Inflammatory macrophage treated with lipopolysaccharide for 1 hour (primary cell): ENCODE measurements around the gene RBM41.
"Not testable (repeated sequence)": the region's sequence is repeated elsewhere in the genome, so short reads cannot be mapped to it uniquely, and the experiment has no call there.

Experiments
- DNase-seq, 2 donors: peaks; one replicate each; pipeline ENCODE4 v3.0.0-alpha.2; 2020 to 2022

The RBM41 gene

DNA sequence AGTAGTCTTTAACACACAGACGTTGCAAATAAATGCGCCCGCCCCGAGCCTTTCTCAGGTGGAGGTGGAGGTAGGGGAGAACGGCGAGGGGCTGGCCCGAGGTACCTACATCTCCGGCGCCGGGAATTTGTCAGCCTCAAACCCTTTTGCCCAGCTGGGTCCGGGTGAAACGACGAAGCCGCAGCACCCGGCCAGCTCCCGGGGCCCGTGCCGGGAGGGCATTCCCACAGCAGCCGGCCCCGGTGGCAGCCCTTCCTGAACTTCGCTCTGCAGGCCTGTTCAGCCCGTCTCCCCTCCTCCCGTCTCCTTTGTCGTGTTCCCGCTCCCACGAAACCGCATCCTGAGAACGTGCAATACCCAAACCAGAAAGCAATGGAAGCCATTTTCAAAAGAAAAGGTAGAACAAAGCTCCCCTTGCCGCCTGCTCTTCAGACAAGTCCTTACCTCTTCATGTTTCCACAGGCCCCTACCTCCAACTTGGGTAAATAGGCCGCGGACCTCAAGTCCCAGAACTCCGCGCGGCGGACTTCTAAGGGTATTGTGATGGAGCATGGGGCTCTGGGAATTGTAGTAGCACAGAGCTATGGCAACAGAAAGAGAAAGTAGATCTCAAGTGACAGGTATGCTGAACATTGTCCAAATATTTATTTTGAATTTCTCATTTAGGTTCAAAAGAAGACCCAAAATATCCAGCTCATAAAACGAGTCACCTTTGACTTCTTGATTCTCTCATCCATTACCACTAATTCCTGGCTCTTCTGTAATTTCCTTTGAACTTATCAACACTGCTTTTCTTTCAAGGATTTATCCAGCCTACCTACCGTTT lies at the start of gene RBM41:
Gene RBM41, minus strand, starts transcription at position 501 of the 826 bp plus-strand sequence. Its CDS starts 49 bp downstream, at position 452.
- DNase-seq, result peak; percentile 63 to 65

DNA sequence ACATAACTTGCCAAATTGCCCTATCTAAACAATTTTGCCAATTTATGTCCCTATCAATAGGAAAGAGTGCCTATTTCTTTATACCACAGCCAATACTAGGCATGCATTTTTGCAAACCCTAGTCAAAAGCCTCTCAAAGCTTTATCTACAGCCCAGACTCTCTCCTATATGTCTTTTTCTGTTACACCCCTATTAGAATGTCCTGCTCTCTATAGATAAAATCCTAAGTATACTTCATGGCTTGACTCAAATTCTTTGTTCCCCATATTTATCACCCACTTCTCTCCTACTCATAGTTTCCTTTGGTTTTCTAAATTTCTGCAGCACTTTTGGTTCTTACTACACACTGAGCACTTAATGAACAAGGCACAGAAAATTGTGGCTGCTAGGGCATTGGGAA lies 49.6 kb upstream of the RBM41 start:
- no peak for DNase-seq

DNA sequence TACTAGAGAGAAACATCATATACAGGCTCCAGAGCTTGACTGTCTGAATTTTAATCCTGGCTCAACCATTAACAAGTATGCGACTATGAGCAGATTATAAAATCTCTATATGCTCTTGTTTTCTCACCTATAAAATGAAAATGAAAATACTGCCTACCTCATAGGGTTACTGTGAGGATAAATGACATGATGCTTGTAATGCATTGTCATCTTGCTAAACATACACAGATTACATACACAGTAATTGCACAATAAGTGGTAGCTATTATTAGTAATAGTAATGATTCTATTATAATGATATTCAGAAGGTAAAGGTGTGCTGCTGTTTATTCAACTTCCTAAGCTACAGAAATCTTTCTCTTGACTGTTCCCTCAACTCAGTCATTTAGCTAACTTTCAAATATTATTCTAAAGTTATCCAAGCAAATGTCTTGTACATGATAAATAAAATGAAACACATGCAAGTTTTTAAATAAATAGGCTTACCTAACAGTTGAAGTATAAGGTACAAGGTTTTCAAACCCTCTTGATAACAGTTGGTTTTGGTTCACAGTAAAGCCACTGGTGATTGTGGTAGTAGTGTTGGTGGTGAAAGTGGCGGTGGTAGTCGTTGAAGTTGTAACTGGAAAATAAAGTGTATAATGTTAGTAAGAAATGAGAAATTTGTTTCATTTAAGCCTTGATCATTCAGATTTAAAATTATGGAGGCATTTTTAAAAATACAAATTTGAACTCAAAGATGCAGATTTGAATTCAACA lies 48.7 kb upstream of the RBM41 start:
- DNase-seq, result no peak

DNA sequence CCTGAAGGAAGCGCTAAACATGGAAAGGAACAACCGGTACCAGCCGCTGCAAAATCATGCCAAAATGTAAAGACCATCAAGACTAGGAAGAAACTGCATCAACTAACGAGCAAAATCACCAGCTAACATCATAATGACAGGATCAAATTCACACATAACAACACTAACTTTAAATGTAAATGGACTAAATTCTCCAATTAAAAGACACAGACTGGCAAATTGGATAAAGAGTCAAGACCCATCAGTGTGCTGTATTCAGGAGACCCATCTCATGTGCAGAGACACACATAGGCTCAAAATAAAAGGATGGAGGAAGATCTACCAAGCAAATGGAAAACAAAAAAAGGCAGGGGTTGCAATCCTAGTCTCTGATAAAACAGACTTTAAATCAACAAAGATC lies 39.0 kb upstream of the RBM41 start:
- not testable (repeated sequence) for DNase-seq

DNA sequence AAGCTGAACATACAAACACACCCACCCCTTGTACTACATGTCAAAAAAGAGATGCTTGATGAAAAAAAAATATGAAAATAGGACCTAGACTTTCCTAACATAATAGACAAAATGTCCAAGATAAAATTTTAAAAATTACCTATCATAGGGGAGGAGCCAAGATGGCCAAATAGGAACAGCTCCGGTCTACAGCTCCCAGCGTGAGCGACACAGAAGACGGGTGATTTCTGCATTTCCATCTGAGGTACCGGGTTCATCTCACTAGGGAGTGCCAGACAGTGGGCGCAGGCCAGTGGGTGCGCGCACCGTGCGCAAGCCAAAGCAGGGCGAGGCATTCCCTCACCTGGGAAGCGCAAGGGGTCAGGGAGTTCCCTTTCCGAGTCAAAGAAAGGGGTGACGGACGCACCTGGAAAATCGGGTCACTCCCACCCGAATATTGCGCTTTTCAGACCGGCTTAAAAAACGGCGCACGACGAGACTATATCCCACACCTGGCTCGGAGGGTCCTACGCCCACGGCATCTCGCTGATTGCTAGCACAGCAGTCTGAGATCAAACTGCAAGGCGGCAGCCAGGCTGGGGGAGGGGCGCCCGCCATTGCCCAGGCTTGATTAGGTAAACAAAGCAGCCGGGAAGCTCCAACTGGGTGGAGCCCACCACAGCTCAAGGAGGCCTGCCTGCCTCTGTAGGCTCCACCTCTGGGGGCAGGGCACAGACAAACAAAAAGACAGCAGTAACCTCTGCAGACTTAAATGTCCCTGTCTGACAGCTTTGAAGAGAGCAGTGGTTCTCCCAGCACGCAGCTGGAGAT lies 37.2 kb upstream of the RBM41 start:
- DNase-seq, result not testable (repeated sequence)

DNA sequence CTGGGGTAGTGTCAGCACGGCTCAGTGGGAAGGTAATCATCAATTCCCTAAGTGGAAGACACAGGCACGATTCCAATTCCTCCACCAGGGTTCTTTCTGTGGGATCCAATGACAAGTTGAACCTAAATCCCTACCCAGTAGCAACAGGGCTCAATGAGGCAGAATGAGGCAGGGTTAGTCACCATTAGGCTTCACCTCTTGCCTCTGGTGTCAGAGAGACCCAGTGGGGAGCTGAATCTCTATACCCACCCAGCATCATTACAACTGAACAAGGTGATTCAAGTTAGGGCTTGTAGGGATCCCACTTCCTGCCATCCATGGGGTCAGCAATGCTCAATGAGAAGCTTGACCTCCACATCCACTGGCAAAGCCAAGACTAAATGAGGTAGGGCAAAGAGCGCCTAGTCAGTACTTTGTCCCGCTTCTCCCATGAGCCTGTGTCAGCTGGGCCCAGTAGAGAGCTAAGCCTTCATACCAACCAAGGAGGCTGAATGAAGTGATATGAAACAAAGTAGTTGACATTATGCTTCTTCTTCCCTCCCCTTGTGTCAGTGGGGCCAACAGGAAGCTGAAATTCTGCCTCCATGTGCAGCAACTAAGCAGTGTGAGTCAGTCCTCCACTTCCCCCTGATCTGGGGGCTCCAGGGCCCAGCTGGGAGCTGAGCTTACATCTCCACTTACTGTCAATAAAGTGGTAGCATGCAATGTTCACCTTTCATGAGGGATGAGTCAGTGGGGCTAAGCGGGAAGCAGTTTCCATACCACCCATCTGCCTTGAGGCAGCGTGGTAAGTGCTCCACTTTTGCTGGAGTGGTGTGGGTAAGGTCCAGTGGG lies 36.4 kb upstream of the RBM41 start:
- DNase-seq, result peak; percentile 2 to 25

DNA sequence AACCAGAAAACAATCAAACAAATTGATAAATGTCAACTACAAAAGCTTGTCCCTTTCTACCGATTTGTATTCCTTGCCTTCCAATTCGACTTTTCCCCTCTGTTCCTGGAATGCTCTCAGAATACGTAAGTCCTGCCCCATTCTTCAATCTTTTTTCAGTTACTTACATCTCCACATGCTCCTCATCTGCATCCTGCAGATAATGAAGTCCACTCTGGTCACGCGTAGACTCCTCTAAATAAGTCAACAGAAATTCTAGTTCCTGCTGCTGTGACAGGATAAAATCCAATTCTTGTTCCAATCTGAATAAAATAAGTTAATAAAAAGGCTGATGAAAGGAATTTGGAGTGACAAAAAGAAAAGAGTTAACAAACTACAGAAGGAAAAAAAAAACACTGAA lies 34.4 kb upstream of the RBM41 start:
- DNase-seq, result no peak

DNA sequence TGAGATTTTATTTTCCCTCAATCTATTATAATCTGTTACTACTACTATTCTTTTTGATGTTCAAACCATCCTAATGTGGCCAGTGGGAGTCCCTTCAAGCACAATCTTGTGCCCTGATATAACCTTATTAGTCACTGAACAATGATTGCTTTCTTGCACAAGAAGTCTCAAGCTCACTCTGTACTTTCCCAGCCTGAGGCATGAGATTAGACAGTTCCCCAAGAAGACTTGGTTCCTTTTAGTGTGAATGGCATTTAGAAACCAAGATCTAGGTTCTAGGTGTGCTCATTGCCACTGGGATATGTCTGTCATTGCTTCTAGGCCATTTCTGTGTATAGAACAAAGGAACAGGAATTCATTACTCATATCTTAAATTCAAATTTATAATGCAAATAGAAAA lies 28.0 kb upstream of the RBM41 start:
- DNase-seq, result peak; percentile 55 to 82

DNA sequence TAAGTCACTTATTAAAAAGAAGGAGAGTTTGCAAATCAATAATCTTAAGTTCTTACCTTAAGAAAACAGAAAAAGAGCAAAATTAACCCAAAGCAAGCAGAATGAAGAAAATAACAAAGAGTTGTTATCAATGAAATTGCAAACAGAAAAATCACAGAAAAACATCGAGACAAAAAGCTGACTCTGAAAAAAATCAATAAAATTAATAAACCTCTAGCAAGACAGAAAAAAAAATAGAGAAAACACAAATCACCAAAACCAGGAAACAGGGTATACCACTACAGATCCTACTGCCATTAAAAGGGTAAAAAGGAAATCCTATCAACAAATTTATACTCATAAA lies 17.3 kb upstream of the RBM41 start:
- DNase-seq, result no peak

DNA sequence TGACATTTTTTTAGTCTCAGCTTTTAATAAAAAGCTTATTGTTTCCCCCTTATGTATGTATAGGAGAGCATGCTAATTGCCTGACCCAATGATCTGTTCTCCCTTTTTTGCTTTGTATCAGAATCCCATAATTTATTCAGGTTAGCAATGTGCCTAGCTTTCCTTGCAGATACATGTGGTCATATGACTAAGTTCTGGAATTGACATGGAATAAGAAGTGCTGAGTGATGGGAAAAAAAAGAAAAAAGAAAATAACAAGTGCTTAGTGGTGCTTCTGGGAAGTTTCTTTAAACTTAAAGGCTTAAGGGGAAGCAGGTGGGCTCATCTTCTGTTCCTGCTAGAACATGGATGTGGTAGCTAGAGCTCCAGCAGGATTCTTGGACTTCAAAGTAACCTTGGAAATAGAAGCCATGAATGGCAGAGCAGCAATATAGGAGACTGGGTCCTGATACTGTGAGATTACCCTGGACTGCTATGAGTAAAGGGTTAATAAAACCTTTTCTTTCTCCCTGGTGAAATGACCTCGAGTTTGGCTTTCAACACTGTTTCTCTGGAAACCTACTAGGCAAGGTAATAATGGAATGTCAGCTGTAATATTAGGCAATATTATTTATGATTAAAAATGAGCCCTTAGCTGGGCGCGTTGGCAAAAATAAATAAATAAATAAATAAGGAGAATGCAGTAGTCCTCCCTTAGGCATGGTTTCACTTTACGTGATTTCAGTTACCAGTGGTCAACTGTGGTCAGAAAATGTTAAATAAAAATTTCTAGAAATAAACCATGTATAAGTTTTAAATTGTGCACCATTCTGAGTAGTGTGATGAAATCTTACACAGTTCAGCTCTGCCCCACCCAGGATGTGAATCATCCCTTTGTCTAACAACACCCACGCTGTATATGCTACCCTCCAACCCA lies 16.7 kb upstream of the RBM41 start:
- DNase-seq, result peak; percentile 35 to 40

DNA sequence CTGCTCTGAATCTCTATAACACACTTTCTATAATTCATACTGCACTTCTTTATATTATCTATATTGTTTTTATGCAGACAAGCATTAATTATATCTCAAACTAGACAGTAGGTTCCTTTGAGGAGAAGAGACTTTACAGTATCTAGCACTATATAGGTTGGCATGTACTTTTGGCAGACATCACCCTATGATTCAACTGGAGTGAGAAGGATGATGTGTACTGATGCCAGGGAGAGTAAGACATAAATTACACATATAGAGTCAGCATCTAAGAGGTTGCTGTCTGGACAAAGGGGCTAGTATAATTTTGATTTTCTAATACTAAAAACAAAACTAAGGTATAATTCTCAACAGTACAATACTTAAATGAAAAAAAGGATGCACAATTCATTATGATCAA lies 5.1 kb upstream of the RBM41 start:
- no peak for DNase-seq

DNA sequence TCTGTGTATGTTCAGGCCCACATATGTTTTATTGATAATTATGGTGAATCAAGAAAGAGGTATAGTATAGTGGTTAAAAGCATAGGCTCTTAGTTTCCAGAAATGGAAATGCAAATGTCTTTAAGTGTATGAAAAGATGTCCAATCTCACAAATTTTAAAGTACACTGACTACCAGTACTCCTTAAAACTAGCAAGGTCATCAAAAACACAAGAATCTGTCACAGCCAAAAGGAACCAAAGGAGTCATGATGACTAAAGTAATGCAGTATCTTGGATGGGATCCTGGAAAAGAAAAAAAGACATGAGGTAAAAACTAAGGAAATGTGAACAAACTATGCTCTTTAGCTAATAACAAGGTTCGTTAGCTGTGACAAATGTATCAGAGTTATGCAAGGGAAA lies 661 bp upstream of the RBM41 start:
- DNase-seq, result no peak

DNA sequence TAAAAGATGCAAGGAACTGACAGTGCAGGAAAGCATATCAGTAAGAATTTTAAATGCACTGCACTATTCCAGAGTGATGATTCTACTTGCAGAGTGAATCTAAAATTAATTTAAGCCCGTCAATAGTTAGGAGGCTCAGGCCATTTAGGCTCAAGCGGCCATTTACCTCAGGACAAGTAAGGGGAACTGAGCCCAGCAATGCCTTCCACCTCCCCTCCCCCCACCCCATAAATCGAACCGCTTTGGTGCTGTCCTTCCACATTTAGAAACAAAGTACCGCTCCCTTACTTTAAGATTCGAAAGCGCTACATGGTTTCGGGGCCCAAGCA lies 665 bp downstream of the RBM41 start:
- DNase-seq, result no peak

DNA sequence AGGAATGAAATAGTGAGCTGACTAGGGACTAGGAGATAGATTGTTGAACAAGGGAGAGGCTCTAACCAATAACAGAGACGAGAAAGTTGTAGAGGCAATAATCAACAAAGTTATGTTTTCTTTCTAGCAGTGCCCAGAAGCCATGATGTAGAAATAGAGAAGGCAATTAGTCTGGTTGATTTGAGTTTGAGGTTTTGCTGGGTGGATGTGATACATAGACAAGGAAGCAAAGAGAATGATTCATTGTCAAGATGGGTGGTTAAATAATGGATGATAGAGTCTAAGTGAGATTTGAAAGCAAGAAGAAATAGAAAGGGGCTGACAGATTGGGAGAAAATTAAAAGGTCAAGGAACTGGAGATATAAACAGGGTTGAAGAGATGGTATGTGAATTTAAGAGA lies 11.2 kb downstream of the RBM41 start:
- no peak for DNase-seq

DNA sequence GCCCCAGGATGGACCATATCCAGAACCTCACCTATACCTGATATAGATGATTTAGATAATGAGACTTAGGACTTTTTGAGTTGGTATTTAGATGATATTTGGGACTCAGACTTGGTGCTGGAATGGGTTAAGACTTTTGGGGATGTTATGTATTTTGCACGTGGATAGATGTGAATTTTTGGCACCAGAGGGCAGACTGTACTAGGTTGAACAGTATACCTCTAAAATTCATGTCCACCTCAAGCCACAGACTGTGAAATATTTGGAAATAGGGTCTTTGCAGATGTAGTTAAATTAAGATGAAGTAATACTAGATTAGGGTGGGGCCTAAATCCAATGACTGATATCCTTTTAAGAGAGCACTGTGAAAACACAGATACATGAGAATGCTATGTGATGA lies 15.6 kb downstream of the RBM41 start:
- DNase-seq, result no peak

DNA sequence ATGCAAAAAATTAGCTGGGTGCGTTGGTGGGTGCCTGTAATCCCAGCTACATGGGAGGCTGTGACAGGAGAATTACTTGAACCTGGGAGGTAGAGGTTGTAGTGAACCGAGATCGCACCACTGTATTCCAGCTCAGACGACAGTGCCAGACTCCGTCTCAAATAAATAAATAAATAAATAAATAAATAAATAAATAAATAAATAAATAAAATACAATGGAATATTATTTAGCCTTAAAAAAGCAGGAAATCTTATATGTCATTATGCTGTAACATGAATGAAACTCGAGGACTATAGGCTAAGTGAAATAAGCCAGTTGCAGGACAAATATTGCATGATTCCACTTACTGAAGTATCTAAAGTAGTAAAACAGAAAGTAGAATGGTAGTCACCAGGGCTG lies 42.5 kb downstream of the RBM41 start:
- DNase-seq, result no peak

DNA sequence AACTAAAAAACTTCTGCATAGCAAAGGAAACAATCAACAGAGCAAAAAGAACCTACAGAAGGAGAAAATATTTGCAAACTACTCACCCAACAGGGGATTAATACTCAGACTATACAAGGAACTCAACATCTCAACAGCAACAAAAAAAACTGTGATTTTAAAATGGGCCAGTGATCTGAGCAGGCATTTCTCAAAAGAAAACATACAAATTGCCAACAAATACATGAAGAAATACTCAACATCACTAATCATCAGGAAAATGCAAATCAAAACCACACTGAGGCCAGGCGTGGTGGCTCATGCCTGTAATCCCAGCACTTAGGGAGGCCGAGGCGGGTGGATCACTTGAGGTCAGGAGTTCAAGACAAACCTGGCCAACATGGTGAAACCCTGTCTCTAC lies 60.9 kb downstream of the RBM41 start:
- not testable (repeated sequence) for DNase-seq

DNA sequence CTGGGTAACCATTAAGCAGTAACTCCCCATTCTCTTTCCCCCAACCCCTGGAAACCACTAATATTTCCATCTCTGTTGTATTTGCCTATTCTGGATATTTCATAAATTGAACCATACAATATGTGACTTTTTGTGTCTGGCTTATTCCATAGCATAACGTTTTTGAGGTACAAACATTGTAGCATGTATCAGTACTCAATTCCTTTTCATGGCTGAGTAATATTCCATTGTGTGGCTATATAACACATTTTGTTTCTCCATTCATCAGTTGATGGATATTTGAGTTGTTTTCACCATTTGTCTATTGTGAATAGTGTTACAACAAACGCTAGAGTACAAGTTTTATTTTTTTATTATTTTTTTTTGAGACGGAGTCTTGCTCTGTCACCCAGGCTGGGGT lies 63.6 kb downstream of the RBM41 start:
- DNase-seq, result no peak

DNA sequence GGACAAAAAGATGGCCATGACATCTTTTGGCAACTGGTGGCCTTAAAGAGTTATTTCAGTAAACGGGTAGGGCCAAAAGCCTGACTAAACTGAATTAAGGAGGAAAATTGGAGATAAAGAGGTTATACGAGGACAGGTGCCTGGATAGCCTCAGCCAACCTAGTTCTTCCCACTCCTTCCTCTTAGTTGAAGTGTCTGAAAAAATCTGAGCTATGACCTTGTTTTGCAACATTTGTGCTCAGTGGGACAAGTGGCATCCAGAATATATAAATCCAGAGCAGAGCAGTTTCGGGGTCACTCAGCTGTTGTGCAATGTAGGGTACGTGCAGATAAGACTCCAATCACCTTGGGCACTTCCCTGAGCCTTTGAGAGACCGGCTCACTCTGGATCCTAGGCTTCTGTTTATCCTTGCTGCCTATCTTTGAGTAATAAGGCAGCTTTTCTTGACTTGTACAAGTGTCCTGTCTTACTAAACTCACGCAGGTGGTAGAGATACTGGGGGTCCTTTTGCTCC lies 68.4 kb downstream of the RBM41 start:
- no peak for DNase-seq

DNA sequence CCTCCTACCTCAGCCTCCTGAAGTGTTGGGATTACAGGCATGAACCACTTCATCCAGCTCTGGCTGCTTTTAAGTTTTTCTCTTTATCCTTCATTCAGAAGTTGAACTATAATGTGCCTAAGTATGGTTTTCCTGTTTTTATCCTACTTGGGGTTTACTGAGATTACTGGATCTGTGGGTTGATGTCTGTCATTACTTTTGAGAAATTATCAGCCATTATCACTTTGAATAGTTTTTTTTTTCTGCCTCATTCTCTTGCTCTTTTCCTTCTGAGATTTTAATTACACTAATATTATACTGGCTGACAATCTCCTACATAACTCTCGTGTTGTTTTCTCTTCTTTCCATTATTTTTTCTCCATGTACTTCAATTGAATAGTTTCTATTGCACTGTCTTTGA lies 71.0 kb downstream of the RBM41 start:
- DNase-seq, result no peak

DNA sequence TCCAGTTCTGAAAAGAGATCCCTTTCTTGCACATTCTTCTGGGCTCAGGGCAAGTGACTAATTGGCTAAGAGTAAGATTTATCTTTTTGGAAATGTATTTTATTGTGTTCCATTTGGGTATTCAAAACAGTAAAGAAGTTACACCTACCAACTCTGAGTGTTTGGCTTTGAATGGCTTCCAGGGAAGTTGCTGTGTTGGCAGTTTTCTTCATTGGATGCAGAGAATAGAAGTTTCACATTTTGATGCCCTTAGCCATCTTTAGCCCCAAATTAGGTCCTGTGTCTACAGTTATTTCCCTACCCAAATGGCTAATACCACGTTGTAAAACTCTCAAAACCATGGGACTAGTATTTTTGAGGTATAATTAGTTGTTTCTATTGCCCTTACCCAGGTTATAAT lies 88.9 kb downstream of the RBM41 start:
- DNase-seq, result no peak
